DND-41 (cell line): ENCODE results near the gene RITA1.

Experiments
- ATAC-seq: fragments of 200-7000 bp; cut with Tn5 transposase; 3 replicates; pipeline ENCODE4 v1.9.1; 2021; ENCODE audit warnings: low read depth; ENCODE audit not compliant: insufficient read depth
- DNase-seq: peaks from one replicate; pipeline ENCODE4 v3.0.0-alpha.2; 2020
- H2AFZ ChIP-seq: 2 replicates; pipeline ENCODE4 v1.6.0; 2012; ENCODE audit warnings: low read depth, low read length
- H3K27ac ChIP-seq: 2 replicates; pipeline ENCODE4 v1.5.1; 2012; ENCODE audit warnings: low read length, inconsistent platforms
- H3K27me3 ChIP-seq: fragments of 200-600 bp; sonication (generic); 2 replicates; pipeline ENCODE4 v1.6.0; 2012; ENCODE audit warnings: low read length, mild to moderate bottlenecking, inconsistent platforms; ENCODE audit not compliant: insufficient read depth, poor library complexity
- H3K36me3 ChIP-seq: 2 replicates; pipeline ENCODE4 v1.5.1; 2012; ENCODE audit warnings: low read length, inconsistent platforms; ENCODE audit not compliant: insufficient read depth
- H3K4me1 ChIP-seq: 2 replicates; pipeline ENCODE4 v1.5.1; 2012; ENCODE audit warnings: mild to moderate bottlenecking, low read length; ENCODE audit not compliant: insufficient read depth
- H3K4me2 ChIP-seq: 2 replicates; pipeline ENCODE4 v1.6.0; 2012; ENCODE audit warnings: mild to moderate bottlenecking, moderate library complexity, low read length, inconsistent platforms; ENCODE audit not compliant: insufficient read depth
- H3K4me3 ChIP-seq, 2 experiments: fragments of 200-600 bp in 1 of 2; shearing (Covaris generic) in 1 of 2; 2 replicates each; pipeline ENCODE4 v1.5.1; 2012 to 2016; ENCODE audit warnings: inconsistent platforms in 2 of 2, low read length in 2 of 2, mild to moderate bottlenecking in 2 of 2, low read depth in 1 of 2, moderate library complexity in 1 of 2
- H3K79me2 ChIP-seq: 2 replicates; pipeline ENCODE4 v1.6.0; 2012; ENCODE audit warnings: low read length, inconsistent platforms; ENCODE audit not compliant: insufficient read depth
- H3K9ac ChIP-seq: 2 replicates; pipeline ENCODE4 v1.6.0; 2012; ENCODE audit warnings: low read depth, mild to moderate bottlenecking, inconsistent platforms, low read length, moderate library complexity
- H3K9me3 ChIP-seq: 2 replicates; pipeline ENCODE4 v1.5.1; 2012; ENCODE audit warnings: low read length, moderate library complexity, mild to moderate bottlenecking, inconsistent platforms; ENCODE audit not compliant: insufficient read depth, severe bottlenecking
- H4K20me1 ChIP-seq: 2 replicates; pipeline ENCODE4 v1.6.0; 2012; ENCODE audit warnings: low read length; ENCODE audit not compliant: insufficient read depth
- EZH2 ChIP-seq: IDR thresholded peaks from 3 replicates; pipeline ENCODE4 v1.6.1; 2012; ENCODE audit warnings: borderline replicate concordance, low read depth, mild to moderate bottlenecking, moderate library complexity, low read length, inconsistent platforms; ENCODE audit not compliant: severe bottlenecking
- TF ChIP-seq, protein P1 (sequence below): IDR thresholded peaks from 2 replicates; pipeline ENCODE4 v1.5.1; 2012; ENCODE audit warnings: borderline replicate concordance, low read length, moderate library complexity, mild to moderate bottlenecking; ENCODE audit not compliant: poor library complexity, severe bottlenecking; ENCODE audit errors: extremely low read depth

Gene RITA1

GRCh38 chr12:113208041-113208934, 22.8 kb downstream of the RITA1 start:
- H3K27me3 ChIP-seq = no peaks in the 10 kb centered on the region
- H3K4me3 ChIP-seq = peak overlapping the region in 1 of 2 experiments; percentile 50; a peak in 2 of 4 replicates
- H2AFZ ChIP-seq = no peak overlapping the region
- peak; percentile 76 for ATAC-seq
- H3K9ac ChIP-seq = peak overlapping the region; percentile 59
- no peaks in the 10 kb centered on the region; the same call in 1 of the 2 replicates for H3K36me3 ChIP-seq
- TF ChIP-seq, protein P1, sequence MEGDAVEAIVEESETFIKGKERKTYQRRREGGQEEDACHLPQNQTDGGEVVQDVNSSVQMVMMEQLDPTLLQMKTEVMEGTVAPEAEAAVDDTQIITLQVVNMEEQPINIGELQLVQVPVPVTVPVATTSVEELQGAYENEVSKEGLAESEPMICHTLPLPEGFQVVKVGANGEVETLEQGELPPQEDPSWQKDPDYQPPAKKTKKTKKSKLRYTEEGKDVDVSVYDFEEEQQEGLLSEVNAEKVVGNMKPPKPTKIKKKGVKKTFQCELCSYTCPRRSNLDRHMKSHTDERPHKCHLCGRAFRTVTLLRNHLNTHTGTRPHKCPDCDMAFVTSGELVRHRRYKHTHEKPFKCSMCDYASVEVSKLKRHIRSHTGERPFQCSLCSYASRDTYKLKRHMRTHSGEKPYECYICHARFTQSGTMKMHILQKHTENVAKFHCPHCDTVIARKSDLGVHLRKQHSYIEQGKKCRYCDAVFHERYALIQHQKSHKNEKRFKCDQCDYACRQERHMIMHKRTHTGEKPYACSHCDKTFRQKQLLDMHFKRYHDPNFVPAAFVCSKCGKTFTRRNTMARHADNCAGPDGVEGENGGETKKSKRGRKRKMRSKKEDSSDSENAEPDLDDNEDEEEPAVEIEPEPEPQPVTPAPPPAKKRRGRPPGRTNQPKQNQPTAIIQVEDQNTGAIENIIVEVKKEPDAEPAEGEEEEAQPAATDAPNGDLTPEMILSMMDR = no peak
- TF ChIP-seq EZH2 = no peak
- DNase-seq = peak; percentile 94
- H3K4me2 ChIP-seq = peak overlapping the region; percentile 65
- H3K27ac ChIP-seq = peak overlapping the region; percentile 96
- H3K4me1 ChIP-seq = peaks cover 60% of the 10 kb centered on the region
- H4K20me1 ChIP-seq = no peaks in the 10 kb centered on the region
- no peaks in the 10 kb centered on the region for H3K9me3 ChIP-seq
- peaks cover 12% of the 10 kb centered on the region; the same call in 1 of the 2 replicates for H3K79me2 ChIP-seq

DNA sequence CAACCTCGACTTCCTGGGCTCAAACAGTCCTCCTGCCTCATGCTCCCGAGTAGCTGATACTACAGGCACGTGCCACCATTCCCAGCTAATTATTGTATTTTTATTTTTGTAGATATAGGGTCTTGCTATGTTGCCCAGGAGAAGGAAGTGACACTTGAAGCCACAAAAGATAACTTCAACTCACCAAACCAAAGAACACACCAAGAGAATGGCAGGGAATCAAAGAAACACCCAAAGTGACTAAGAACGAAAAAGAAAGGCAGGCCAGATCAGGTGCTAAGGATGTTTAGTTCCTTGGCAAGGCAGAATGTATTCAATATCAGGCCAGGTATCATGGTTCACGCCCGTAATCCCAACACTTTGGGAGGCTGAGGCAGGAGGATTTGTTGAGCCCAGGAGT, 25.6 kb downstream of the RITA1 start:
- no peak for TF ChIP-seq EZH2
- TF ChIP-seq, protein P1 = no peak
- Histone ChIP-seq H3K4me3 (no peak overlapping the region), H3K27ac (peak overlapping the region; percentile 44; the same call in 1 of the 2 replicates), H3K4me1 (peaks cover 66% of the 10 kb centered on the region), H3K4me2 (no peak overlapping the region), H3K79me2 (peaks cover 12% of the 10 kb centered on the region; the same call in 1 of the 2 replicates), H4K20me1 (no peaks in the 10 kb centered on the region), H3K36me3 (no peaks in the 10 kb centered on the region; the same call in 1 of the 2 replicates), H3K9me3 (no peaks in the 10 kb centered on the region), H2AFZ (no peak overlapping the region), H3K27me3 (no peaks in the 10 kb centered on the region), H3K9ac (no peak overlapping the region)
- DNase-seq = no peak
- no peak for ATAC-seq

DNA sequence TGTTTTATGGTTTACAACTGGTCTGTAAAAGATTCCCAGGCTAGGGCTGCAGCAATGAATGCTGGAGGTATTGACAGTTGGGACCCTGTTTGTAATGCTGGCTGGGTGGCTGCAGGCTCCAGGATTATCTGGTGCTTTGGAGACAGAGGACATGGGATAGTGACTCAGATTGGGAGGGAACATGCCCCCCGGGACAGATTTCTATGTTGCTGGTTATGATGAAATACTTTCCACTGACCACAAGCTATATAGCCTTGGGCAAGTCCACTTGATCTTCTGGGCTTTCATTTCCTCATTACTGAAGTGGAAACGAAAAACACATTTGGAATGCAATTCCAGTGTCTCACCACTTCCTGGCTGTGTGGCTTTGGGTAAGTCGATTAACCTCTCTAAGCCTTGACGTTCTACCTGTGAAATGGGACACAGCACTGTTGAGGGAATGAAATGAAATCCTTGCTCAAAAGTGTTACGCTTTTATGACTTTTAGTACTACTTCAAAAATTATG, 29.4 kb downstream of the RITA1 start:
- H2AFZ ChIP-seq = no peak overlapping the region
- H3K36me3 ChIP-seq = no peaks in the 10 kb centered on the region; the same call in 1 of the 2 replicates
- no peaks in the 10 kb centered on the region for H3K27me3 ChIP-seq
- TF ChIP-seq, protein P1 = no peak
- no peak for TF ChIP-seq EZH2
- H3K9ac ChIP-seq = no peak overlapping the region
- H3K4me3 ChIP-seq = no peak overlapping the region
- H3K4me1 ChIP-seq = peaks cover 48% of the 10 kb centered on the region
- no peaks in the 10 kb centered on the region for H3K9me3 ChIP-seq
- peak overlapping the region; percentile 39; the same call in 1 of the 2 replicates for H3K27ac ChIP-seq
- ATAC-seq (peak; percentile 60), DNase-seq (no peak)
- peaks cover 13% of the 10 kb centered on the region; the same call in 1 of the 2 replicates for H3K79me2 ChIP-seq
- H3K4me2 ChIP-seq = no peak overlapping the region
- H4K20me1 ChIP-seq = no peaks in the 10 kb centered on the region
